HCT116 (cell line): ENCODE measurements around the gene SLITRK1. TPM values are rescaled to one million over a fixed set of nuclear protein-coding genes. Genes with fewer than 3 reads are reported as not detected.

Experiments
- ATAC-seq: fragments of 200-7000 bp; cut with Tn5 transposase; 2 replicates; pipeline ENCODE4 v1.9.1; 2020; ENCODE audit warnings: mild to moderate bottlenecking, moderate library complexity
- BruUV-seq: library from RNA; stranded (reverse); fragments of 400-500 nt; replicated peaks from 2 replicates; lab custom pipeline; 2021; lab: Mats Ljungman, UMichigan
- CTCF ChIA-PET: fragments of 300-600 bp; sonication (Branson Sonifier 250); formaldehyde crosslinking; loops from one replicate; lab custom pipeline; 2021; ENCODE audit warnings: antibody characterized with exemption; lab: Charles Lee
- POLR2A ChIA-PET: fragments of 300-600, 350-600 bp; sonication (Branson Sonifier 250); formaldehyde crosslinking; loops from one replicate; lab custom pipeline; 2021; ENCODE audit warnings: antibody characterized with exemption; lab: Charles Lee
- RAD21 ChIA-PET, 2 experiments: fragments of 300-600 bp; sonication (Branson Sonifier 250); formaldehyde crosslinking; loops; one replicate each; lab custom pipeline; 2023; ENCODE audit warnings: low total read pairs in 2 of 2; ENCODE audit not compliant: uncharacterized antibody in 2 of 2, unreplicated experiment in 2 of 2, low non-redundant PET in 1 of 2; lab: Charles Lee
- DNase-seq: peaks from one replicate; pipeline ENCODE4 v3.0.0-alpha.2; 2010; ENCODE audit warnings: low read depth, low spot score
- H2AFZ ChIP-seq: fragments of 200-600 bp; shearing (Covaris generic), sonication (generic); 2 replicates; pipeline ENCODE4 v1.6.1; 2017; ENCODE audit warnings: low read depth, mixed run types, mixed read lengths, antibody characterized with exemption, low read length; ENCODE audit not compliant: poor library complexity, severe bottlenecking
- H3K27ac ChIP-seq: 2 replicates; pipeline ENCODE4 v1.5.1; 2012; ENCODE audit warnings: low read depth, low read length
- H3K27me3 ChIP-seq: fragments of 200-600 bp; sonication (generic); 2 replicates; pipeline ENCODE4 v1.6.1; 2016; ENCODE audit warnings: mixed run types, low read length, mixed read lengths; ENCODE audit not compliant: insufficient read depth
- H3K36me3 ChIP-seq, 2 experiments: fragments of 200-500 bp in 1 of 2; fragments of 200-600 bp in 1 of 2; sonication (Bioruptor generic) in 1 of 2; sonication (generic) in 1 of 2; 2 replicates each; pipeline versions ENCODE4 v1.5.1 to v1.6.1; 2014 to 2016; ENCODE audit warnings: low read length in 2 of 2, inconsistent platforms in 1 of 2, mixed read lengths in 1 of 2, mixed run types in 1 of 2; ENCODE audit not compliant: insufficient read depth in 2 of 2, control insufficient read depth in 1 of 2
- H3K4me1 ChIP-seq, 2 experiments: fragments of 200-600 bp in 1 of 2; sonication (generic) in 1 of 2; 2 replicates each; pipeline versions ENCODE4 v1.5.1 to v1.6.1; 2012 to 2017; ENCODE audit warnings: low read length in 2 of 2, inconsistent platforms in 1 of 2, mild to moderate bottlenecking in 1 of 2, mixed read lengths in 1 of 2, mixed run types in 1 of 2, moderate library complexity in 1 of 2; ENCODE audit not compliant: insufficient read depth in 2 of 2, control insufficient read depth in 1 of 2
- H3K4me2 ChIP-seq: fragments of 200-600 bp; sonication (generic); 2 replicates; pipeline ENCODE4 v1.6.1; 2017; ENCODE audit warnings: mixed run types, low read length, mixed read lengths
- H3K4me3 ChIP-seq, 2 experiments: fragments of 200-600 bp in 1 of 2; sonication (generic) in 1 of 2; replicated peaks in 1 of 2; 2 replicates each; pipeline ENCODE4 v1.5.1; 2011 to 2016; ENCODE audit warnings: low read length in 2 of 2, control low read depth in 1 of 2, low read depth in 1 of 2, mild to moderate bottlenecking in 1 of 2, mixed read lengths in 1 of 2, mixed run types in 1 of 2
- H3K79me2 ChIP-seq: fragments of 200-600 bp; sonication (generic); 2 replicates; pipeline ENCODE4 v1.6.1; 2017; ENCODE audit warnings: mild to moderate bottlenecking, mixed run types, low read length, moderate library complexity, mixed read lengths; ENCODE audit not compliant: insufficient read depth
- H3K9ac ChIP-seq: fragments of 200-600 bp; sonication (generic); 2 replicates; pipeline ENCODE4 v1.6.1; 2016; ENCODE audit warnings: low read length, mixed read lengths
- H3K9me2 ChIP-seq: fragments of 200-600 bp; sonication (generic), shearing (Covaris generic); 2 replicates; pipeline ENCODE4 v1.6.1; 2017; ENCODE audit warnings: mixed run types, mild to moderate bottlenecking, moderate library complexity; ENCODE audit not compliant: insufficient read depth
- H3K9me3 ChIP-seq, 2 experiments: fragments of 200-500 bp in 1 of 2; fragments of 200-600 bp in 1 of 2; sonication (Bioruptor generic) in 1 of 2; sonication (generic) in 1 of 2; 2 replicates each; pipeline ENCODE4 v1.6.1; 2014 to 2017; ENCODE audit warnings: low read length in 2 of 2, mixed read lengths in 2 of 2, inconsistent platforms in 1 of 2, low read depth in 1 of 2, mild to moderate bottlenecking in 1 of 2, mixed run types in 1 of 2, moderate library complexity in 1 of 2; ENCODE audit not compliant: control insufficient read depth in 1 of 2, insufficient read depth in 1 of 2
- H4K20me1 ChIP-seq: fragments of 200-600 bp; sonication (generic), shearing (Covaris generic); 2 replicates; pipeline ENCODE4 v1.6.1; 2017; ENCODE audit warnings: mixed run types, mild to moderate bottlenecking, moderate library complexity; ENCODE audit not compliant: insufficient read depth
- ATF3 ChIP-seq: IDR thresholded peaks from 2 replicates; pipeline ENCODE4 v1.6.1; 2012
- CBX3 ChIP-seq: IDR thresholded peaks from 2 replicates; pipeline ENCODE4 v1.6.1; 2012; ENCODE audit warnings: low read depth
- CEBPB ChIP-seq: IDR thresholded peaks from 2 replicates; pipeline ENCODE4 v1.6.1; 2012; ENCODE audit warnings: low read depth
- ELF1 ChIP-seq: IDR thresholded peaks from 2 replicates; pipeline ENCODE4 v1.6.1; 2012; ENCODE audit warnings: low read depth, borderline replicate concordance
- EZH2 ChIP-seq: fragments of 200-600 bp; sonication (generic); IDR thresholded peaks from 2 replicates; pipeline ENCODE4 v1.6.1; 2017; ENCODE audit warnings: antibody characterized with exemption, mixed run types
- EZH2phosphoT487 ChIP-seq: fragments of 200-600 bp; IDR thresholded peaks from 2 replicates; pipeline ENCODE4 v1.6.1; 2018; ENCODE audit warnings: antibody characterized with exemption, borderline replicate concordance
- MAX ChIP-seq: IDR thresholded peaks from 2 replicates; pipeline ENCODE4 v1.6.1; 2012
- POLR2A ChIP-seq: IDR thresholded peaks from 2 replicates; pipeline ENCODE4 v1.7.0; 2011; ENCODE audit warnings: borderline replicate concordance; ENCODE audit not compliant: insufficient read depth, insufficient read length; ENCODE audit errors: extremely low read depth
- RAD21 ChIP-seq: IDR thresholded peaks from 2 replicates; pipeline ENCODE4 v1.6.1; 2012; ENCODE audit warnings: low read depth, mild to moderate bottlenecking
- SIN3A ChIP-seq: IDR thresholded peaks from 2 replicates; pipeline ENCODE4 v1.6.1; 2012; ENCODE audit warnings: low read depth
- SP1 ChIP-seq: IDR thresholded peaks from 2 replicates; pipeline ENCODE4 v1.6.1; 2012; ENCODE audit warnings: low read depth
- TCF7L2 ChIP-seq: IDR thresholded peaks from 2 replicates; pipeline ENCODE4 v1.7.0; 2011; ENCODE audit warnings: borderline replicate concordance, inconsistent platforms; ENCODE audit not compliant: insufficient read depth, insufficient read length; ENCODE audit errors: extremely low read depth
- ZFX ChIP-seq: fragments of 450-650 bp; IDR thresholded peaks from 2 replicates; pipeline ENCODE4 v1.6.1; 2017
- ZNF274 ChIP-seq: fragments of 200-500 bp; sonication (Bioruptor generic); IDR thresholded peaks from 2 replicates; pipeline ENCODE4 v1.6.1; 2014; ENCODE audit warnings: mild to moderate bottlenecking, low read depth, low read length, inconsistent platforms
- intact Hi-C: fragments of 100-400 bp; cut with micrococcal nuclease; formaldehyde crosslinking; loops from 2 replicates; pipeline ENCODE4 v1.10.0; 2022
- total RNA-seq: library from RNA; stranded (reverse); gene quantifications from one replicate; pipeline ENCODE4 v1.2.1, GENCODE V29; 2021; ENCODE audit not compliant: unreplicated experiment

Gene SLITRK1
- total RNA-seq, 1 experiment from 2014 or later = not detected

GRCh38 chr13:83890358-83890757 is 8.1 kb upstream of the SLITRK1 start:
- TF ChIP-seq ZFX (no peak), POLR2A (no peak), EZH2phosphoT487 (no peak), SIN3A (no peak), SP1 (no peak), TCF7L2 (no peak), RAD21 (no peak), EZH2 (no peak), MAX (no peak), ELF1 (no peak), CEBPB (no peak), ZNF274 (no peak), ATF3 (no peak), CBX3 (no peak)
- Histone ChIP-seq H3K36me3 (no peaks in the 10 kb centered on the region), H3K27me3 (no peaks in the 10 kb centered on the region), H2AFZ (no peak overlapping the region), H3K9me3 (no peaks in the 10 kb centered on the region), H4K20me1 (no peaks in the 10 kb centered on the region; the same call in 1 of the 2 replicates), H3K9ac (no peak overlapping the region), H3K4me1 (no peaks in the 10 kb centered on the region), H3K27ac (no peak overlapping the region), H3K79me2 (no peaks in the 10 kb centered on the region), H3K4me2 (no peak overlapping the region), H3K9me2 (no peaks in the 10 kb centered on the region), H3K4me3 (no peak overlapping the region)
- ATAC-seq = no peak
- ChIA-PET RAD21 (no interaction called here), CTCF (no interaction called here), POLR2A (no interaction called here)
- intact Hi-C loops = no loop called here
- BruUV-seq = no TSS peak
- DNase-seq = no peak
